Endodermal cell (in vitro differentiated cells): ENCODE results near the gene SLC5A2. TPM values are rescaled to one million over a fixed set of nuclear protein-coding genes. Genes with fewer than 3 reads are reported as not detected.

Experiments used
- DNase-seq: peaks from one replicate; pipeline ENCODE4 v3.0.0-alpha.2; 2017
- H3K27ac ChIP-seq: 2 replicates; pipeline ENCODE4 v1.5.1; 2013; ENCODE audit warnings: mild to moderate bottlenecking, low read depth, low read length, moderate library complexity
- H3K27me3 ChIP-seq: 2 replicates; pipeline ENCODE4 v1.6.1; 2013; ENCODE audit warnings: mild to moderate bottlenecking, low read length, moderate library complexity; ENCODE audit not compliant: insufficient read depth, control insufficient read depth, poor library complexity, severe bottlenecking
- H3K36me3 ChIP-seq: 2 replicates; pipeline ENCODE4 v1.7.0; 2013; ENCODE audit warnings: mild to moderate bottlenecking, low read length, moderate library complexity; ENCODE audit not compliant: control insufficient read depth, insufficient read depth
- H3K4me1 ChIP-seq: one replicate; pipeline ENCODE4 v1.7.0; 2013; ENCODE audit warnings: low read length; ENCODE audit not compliant: control insufficient read depth, insufficient read depth
- H3K4me3 ChIP-seq: 2 replicates; pipeline ENCODE4 v1.5.1; 2013; ENCODE audit warnings: mild to moderate bottlenecking, low read length, moderate library complexity
- H3K9ac ChIP-seq: 2 replicates; pipeline ENCODE4 v1.6.1; 2013; ENCODE audit warnings: mild to moderate bottlenecking, low read length, moderate library complexity; ENCODE audit not compliant: poor library complexity, severe bottlenecking; ENCODE audit errors: extremely low read depth
- H3K9me3 ChIP-seq: 2 replicates; pipeline ENCODE4 v1.6.1; 2013; ENCODE audit warnings: mild to moderate bottlenecking, low read length, moderate library complexity; ENCODE audit not compliant: control insufficient read depth
- H3K27ac Mint-ChIP-seq: 2 replicates; pipeline ENCODE4 v1.8.0; 2020; ENCODE audit warnings: mixed read lengths
- H3K27me3 Mint-ChIP-seq: 2 replicates; pipeline ENCODE4 v1.8.0; 2021; ENCODE audit warnings: mild to moderate bottlenecking, mixed read lengths; ENCODE audit not compliant: insufficient read depth
- H3K36me3 Mint-ChIP-seq: 2 replicates; pipeline ENCODE4 v1.8.0; 2020; ENCODE audit warnings: low read depth, mixed read lengths
- H3K4me1 Mint-ChIP-seq: 2 replicates; pipeline ENCODE4 v1.8.0; 2020; ENCODE audit warnings: mixed read lengths
- H3K4me3 Mint-ChIP-seq: 2 replicates; pipeline ENCODE4 v1.8.0; 2020; ENCODE audit warnings: mild to moderate bottlenecking, moderate library complexity, mixed read lengths
- H3K9me3 Mint-ChIP-seq: 2 replicates; pipeline ENCODE4 v1.8.0; 2020; ENCODE audit warnings: mild to moderate bottlenecking, mixed read lengths
- WGBS, 2 experiments: methylation state at CpG; one replicate each; pipeline versions ENCODE4 v1.1.5 to v1.1.7; 2013; ENCODE audit warnings: missing lambda C conversion rate in 2 of 2, mixed read lengths in 1 of 2; ENCODE audit not compliant: insufficient coverage in 1 of 2, insufficient read length in 1 of 2; 5-methylcytosine and 5-hydroxymethylcytosine counted together
- total RNA-seq, 2 donors: library from RNA; stranded (reverse); fragmentation: NEBNext Ultra II Directional in 1 of 2; extraction: Animal tissue kit (Norgen Biotek cat#: 25700) in 1 of 2; gene quantifications; 2 replicates in 1 of 2; 3 replicates in 1 of 2; pipeline ENCODE4 v1.2.1, GENCODE V29; 2021
- TF ChIP-seq, protein P1 (sequence below): fragments of 200-600 bp; sonication (generic); conservative IDR thresholded peaks from 2 replicates; pipeline ENCODE4 v1.5.0; 2021; ENCODE audit warnings: antibody characterized with exemption, mild to moderate bottlenecking

SLC5A2 gene
- total RNA-seq, 2 donors from 2014 or later = 0.22 to 0.24 TPM

DNA sequence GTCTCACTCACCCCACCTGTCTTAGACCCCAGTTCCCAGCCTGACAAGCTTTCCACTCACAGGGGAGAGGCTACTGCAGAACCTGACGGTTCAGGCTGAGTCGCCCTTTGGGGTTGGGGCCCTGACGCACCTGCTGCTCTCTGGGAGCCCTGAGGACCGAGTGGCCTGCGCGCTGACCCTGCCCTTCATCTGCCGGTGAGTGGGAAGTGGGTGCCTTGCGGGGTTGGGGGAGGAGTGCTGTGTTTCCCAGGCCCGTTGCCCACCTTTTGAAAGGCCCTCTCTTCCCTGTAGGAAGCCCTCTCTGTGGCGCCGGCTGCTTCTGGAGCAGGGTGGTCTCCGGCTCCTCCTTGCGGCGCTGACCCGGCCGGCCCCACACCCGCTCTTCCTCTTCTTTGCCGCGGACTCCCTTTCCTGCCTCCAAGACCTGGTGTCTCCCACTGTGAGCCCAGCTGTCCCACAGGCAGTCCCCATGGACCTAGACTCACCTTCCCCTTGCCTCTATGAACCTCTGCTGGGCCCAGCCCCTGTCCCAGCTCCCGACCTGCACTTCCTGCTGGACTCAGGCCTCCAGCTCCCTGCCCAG, 17.0 kb upstream of the SLC5A2 start:
- Mint-ChIP-seq H3K27me3 (peaks cover 4% of the 10 kb centered on the region), H3K36me3 (peaks cover 32% of the 10 kb centered on the region)

DNA sequence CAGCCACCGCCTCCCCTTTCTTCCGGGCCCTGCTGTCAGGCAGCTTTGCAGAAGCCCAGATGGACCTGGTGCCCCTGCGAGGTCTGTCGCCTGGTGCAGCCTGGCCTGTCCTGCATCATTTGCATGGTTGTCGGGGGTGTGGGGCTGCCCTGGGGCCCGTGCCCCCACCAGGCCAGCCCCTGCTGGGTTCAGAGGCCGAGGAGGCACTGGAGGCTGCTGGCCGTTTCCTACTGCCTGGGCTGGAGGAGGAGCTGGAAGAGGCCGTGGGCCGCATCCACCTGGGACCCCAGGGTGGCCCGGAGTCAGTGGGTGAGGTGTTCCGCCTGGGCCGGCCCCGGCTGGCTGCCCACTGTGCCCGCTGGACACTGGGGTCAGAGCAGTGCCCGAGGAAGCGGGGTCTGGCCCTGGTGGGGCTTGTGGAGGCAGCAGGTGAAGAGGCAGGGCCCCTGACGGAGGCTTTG, 16.5 kb upstream of the SLC5A2 start:
- no peaks in the 10 kb centered on the region for H3K9me3 ChIP-seq
- 92% methylated on average over 18 of the region's 18 CpGs; no CpG with 5 or more reads in 1 of the 2 experiments for WGBS, 2 experiments
- DNase-seq = no peak
- no peak overlapping the region for H3K4me3 ChIP-seq
- H3K36me3 ChIP-seq = peaks cover 14% of the 10 kb centered on the region
- Mint-ChIP-seq H3K27me3 (peaks cover 9% of the 10 kb centered on the region), H3K4me1 (peaks cover 4% of the 10 kb centered on the region), H3K9me3 (no peaks in the 10 kb centered on the region), H3K4me3 (no peak overlapping the region), H3K36me3 (peaks cover 32% of the 10 kb centered on the region), H3K27ac (no peak overlapping the region)
- TF ChIP-seq, protein P1, sequence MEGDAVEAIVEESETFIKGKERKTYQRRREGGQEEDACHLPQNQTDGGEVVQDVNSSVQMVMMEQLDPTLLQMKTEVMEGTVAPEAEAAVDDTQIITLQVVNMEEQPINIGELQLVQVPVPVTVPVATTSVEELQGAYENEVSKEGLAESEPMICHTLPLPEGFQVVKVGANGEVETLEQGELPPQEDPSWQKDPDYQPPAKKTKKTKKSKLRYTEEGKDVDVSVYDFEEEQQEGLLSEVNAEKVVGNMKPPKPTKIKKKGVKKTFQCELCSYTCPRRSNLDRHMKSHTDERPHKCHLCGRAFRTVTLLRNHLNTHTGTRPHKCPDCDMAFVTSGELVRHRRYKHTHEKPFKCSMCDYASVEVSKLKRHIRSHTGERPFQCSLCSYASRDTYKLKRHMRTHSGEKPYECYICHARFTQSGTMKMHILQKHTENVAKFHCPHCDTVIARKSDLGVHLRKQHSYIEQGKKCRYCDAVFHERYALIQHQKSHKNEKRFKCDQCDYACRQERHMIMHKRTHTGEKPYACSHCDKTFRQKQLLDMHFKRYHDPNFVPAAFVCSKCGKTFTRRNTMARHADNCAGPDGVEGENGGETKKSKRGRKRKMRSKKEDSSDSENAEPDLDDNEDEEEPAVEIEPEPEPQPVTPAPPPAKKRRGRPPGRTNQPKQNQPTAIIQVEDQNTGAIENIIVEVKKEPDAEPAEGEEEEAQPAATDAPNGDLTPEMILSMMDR = no peak
- H3K27me3 ChIP-seq = no peaks in the 10 kb centered on the region
- H3K9ac ChIP-seq = no peak overlapping the region
- no peak overlapping the region for H3K27ac ChIP-seq
- H3K4me1 ChIP-seq = no peaks in the 10 kb centered on the region

More for the DNA sequence above, 17.0 kb upstream of the SLC5A2 start:
- Histone ChIP-seq H3K27ac (no peak overlapping the region), H3K9me3 (no peaks in the 10 kb centered on the region), H3K4me1 (no peaks in the 10 kb centered on the region), H3K27me3 (no peaks in the 10 kb centered on the region), H3K9ac (no peak overlapping the region), H3K4me3 (no peak overlapping the region), H3K36me3 (peaks cover 16% of the 10 kb centered on the region)
- no peak for DNase-seq
- Mint-ChIP-seq H3K27ac (no peak overlapping the region), H3K4me3 (no peak overlapping the region), H3K9me3 (no peaks in the 10 kb centered on the region), H3K4me1 (no peaks in the 10 kb centered on the region)
- TF ChIP-seq, protein P1 = no peak
- WGBS, 2 experiments = 94 to 95% methylated on average over 7 to 20 of the region's 20 CpGs

DNA sequence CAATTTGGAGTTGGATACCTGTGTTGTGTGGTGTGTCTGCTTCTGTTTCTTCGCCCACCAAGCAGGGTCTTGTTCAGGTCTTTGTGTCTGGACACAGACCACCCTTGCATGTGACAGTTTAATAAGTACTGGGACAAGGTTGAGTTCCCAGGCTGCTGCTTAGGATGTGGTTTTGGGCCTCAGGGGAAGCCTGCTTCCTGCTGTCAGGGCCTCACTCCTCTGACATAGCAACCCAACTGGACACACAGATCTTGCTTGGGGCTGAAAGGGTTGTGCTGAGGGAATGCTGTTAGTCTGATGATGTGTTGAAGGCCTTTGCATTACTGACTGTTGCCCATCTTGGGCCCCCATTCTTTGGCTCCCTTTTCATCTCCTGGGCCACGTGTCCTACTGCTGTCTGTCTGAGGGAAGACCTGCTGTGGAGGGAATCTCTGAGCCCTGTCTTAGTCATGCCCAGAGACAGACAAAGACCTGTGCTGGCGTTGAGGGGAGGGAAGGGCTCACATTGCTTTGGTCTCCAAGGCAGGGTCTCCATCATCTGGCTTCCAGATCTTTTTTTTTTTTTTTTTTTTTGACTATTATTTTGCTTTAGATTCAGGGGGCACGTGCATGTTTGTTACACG, 15.7 kb upstream of the SLC5A2 start:
- DNase-seq = no peak
- Mint-ChIP-seq H3K27ac (no peak overlapping the region), H3K4me3 (no peak overlapping the region), H3K9me3 (no peaks in the 10 kb centered on the region), H3K36me3 (peaks cover 32% of the 10 kb centered on the region), H3K27me3 (peaks cover 13% of the 10 kb centered on the region), H3K4me1 (peaks cover 6% of the 10 kb centered on the region)
- Histone ChIP-seq H3K36me3 (peaks cover 10% of the 10 kb centered on the region), H3K27ac (no peak overlapping the region), H3K9ac (no peak overlapping the region), H3K4me1 (no peaks in the 10 kb centered on the region), H3K4me3 (no peak overlapping the region), H3K9me3 (no peaks in the 10 kb centered on the region), H3K27me3 (no peaks in the 10 kb centered on the region)
- TF ChIP-seq, protein P1 = no peak
- WGBS, 2 experiments = 86 to 100% methylated on average over 2 to 3 of the region's 5 CpGs
